A549 (cell line): ENCODE data around the gene EPN2. TPM values are rescaled to one million over a fixed set of nuclear protein-coding genes. Genes with fewer than 3 reads are reported as not detected.

ENCODE experiments used
- ATAC-seq, 2 experiments: fragments of 200-7000 bp in 1 of 2; fragments of >200 bp in 1 of 2; cut with Nextera tagmentation in 1 of 2; cut with Tn5 transposase in 1 of 2; 3 replicates each; pipeline versions ENCODE4 v1.8.0 to v1.9.1; 2018 to 2020; ENCODE audit warnings: mild to moderate bottlenecking in 1 of 2, moderate library complexity in 1 of 2
- CTCF ChIA-PET: fragments of 300-600 bp; sonication (Branson Sonifier 250); formaldehyde crosslinking; extraction: SDS; loops from one replicate; lab custom pipeline; 2021; ENCODE audit warnings: antibody characterized with exemption, inconsistent platforms; lab: Yijun Ruan, JAX
- POLR2A ChIA-PET: fragments of 350-600 bp; formaldehyde crosslinking; extraction: SDS; loops from one replicate; lab custom pipeline; 2021; ENCODE audit warnings: antibody characterized with exemption, inconsistent platforms; lab: Yijun Ruan, JAX
- DNase-seq, 2 experiments: peaks; one replicate each; pipeline versions ENCODE4 v3.0.0 to v3.0.0-alpha.2; 2011 to 2016; ENCODE audit warnings: low read depth in 1 of 2, low spot score in 1 of 2
- FAIRE-seq: peaks from 2 replicates; lab custom pipeline; 2011; peaks lifted over from hg19 to GRCh38; lab: Jason Lieb, UNC
- H3K27ac ChIP-seq, 2 experiments: fragments of >200 bp; sonication (Bioruptor Twin); formaldehyde crosslinking; 3 replicates each; pipeline ENCODE4 v1.5.1; 2016 to 2017
- H3K4me1 ChIP-seq: fragments of >200 bp; sonication (Bioruptor Twin); formaldehyde crosslinking; 3 replicates; pipeline ENCODE4 v1.6.1; 2016
- H3K4me2 ChIP-seq: fragments of >200 bp; sonication (Bioruptor Twin); formaldehyde crosslinking; 3 replicates; pipeline ENCODE4 v1.6.1; 2016
- H3K4me3 ChIP-seq: fragments of >200 bp; sonication (Bioruptor Twin); formaldehyde crosslinking; 3 replicates; pipeline ENCODE4 v1.5.1; 2016
- H3K9me3 ChIP-seq: fragments of >200 bp; sonication (Bioruptor Twin); formaldehyde crosslinking; 3 replicates; pipeline ENCODE4 v1.6.1; 2016
- BHLHE40 ChIP-seq: IDR thresholded peaks from 2 replicates; pipeline ENCODE4 v1.6.1; 2012; ENCODE audit warnings: low read depth, low read length, inconsistent platforms
- CBX2 ChIP-seq: fragments of 200-600 bp; sonication (generic); IDR thresholded peaks from 2 replicates; pipeline ENCODE4 v1.6.1; 2016; ENCODE audit warnings: low read depth, mild to moderate bottlenecking, borderline replicate concordance
- CBX8 ChIP-seq: fragments of 200-600 bp; sonication (generic); IDR thresholded peaks from 2 replicates; pipeline ENCODE4 v1.6.1; 2016
- CEBPB ChIP-seq, 2 experiments: fragments of >200 bp in 1 of 2; sonication (Bioruptor Twin) in 1 of 2; formaldehyde crosslinking in 1 of 2; IDR thresholded peaks; 2 replicates each; pipeline ENCODE4 v1.6.1; 2012 to 2016
- EHF ChIP-seq: fragments of 250-450 bp; sonication (Bioruptor Pico); IDR thresholded peaks from 2 replicates; pipeline ENCODE4 v1.5.0; 2020; ENCODE audit warnings: mild to moderate bottlenecking
- ESRRA ChIP-seq: fragments of 150-350 bp; IDR thresholded peaks from 2 replicates; pipeline ENCODE4 v1.6.1; 2014; ENCODE audit warnings: mild to moderate bottlenecking, low read length, borderline replicate concordance
- FOXS1 ChIP-seq: fragments of 250-450 bp; sonication (Bioruptor Pico); IDR thresholded peaks from 2 replicates; pipeline ENCODE4 v1.5.0; 2020; ENCODE audit warnings: mild to moderate bottlenecking, moderate library complexity
- HEYL ChIP-seq: fragments of 250-450 bp; sonication (Bioruptor Pico); IDR thresholded peaks from 2 replicates; pipeline ENCODE4 v1.8.0; 2021; ENCODE audit warnings: mild to moderate bottlenecking, moderate library complexity
- HMGXB4 ChIP-seq: fragments of 250-450 bp; sonication (Bioruptor Pico); IDR thresholded peaks from 2 replicates; pipeline ENCODE4 v1.5.0; 2021; ENCODE audit warnings: mild to moderate bottlenecking, moderate library complexity, borderline replicate concordance
- HOXB5 ChIP-seq: fragments of 250-450 bp; sonication (Bioruptor Pico); IDR thresholded peaks from 2 replicates; pipeline ENCODE4 v1.5.0; 2020; ENCODE audit warnings: mild to moderate bottlenecking, moderate library complexity
- JUNB ChIP-seq: fragments of >200 bp; sonication (Bioruptor Twin); formaldehyde crosslinking; IDR thresholded peaks from 2 replicates; pipeline ENCODE4 v1.6.1; 2016
- KDM1A ChIP-seq: fragments of 200-600 bp; sonication (generic); IDR thresholded peaks from 2 replicates; pipeline ENCODE4 v1.6.1; 2016; ENCODE audit warnings: low read depth, mild to moderate bottlenecking
- KDM5A ChIP-seq: fragments of 200-600 bp; sonication (generic); IDR thresholded peaks from 2 replicates; pipeline ENCODE4 v1.6.1; 2016; ENCODE audit warnings: antibody characterized with exemption, mild to moderate bottlenecking
- MYC ChIP-seq: IDR thresholded peaks from 2 replicates; pipeline ENCODE4 v1.6.1; 2012; ENCODE audit warnings: mild to moderate bottlenecking, inconsistent platforms, low read length, improper control_type of control experiment, borderline replicate concordance
- NPAS2 ChIP-seq: fragments of 250-450 bp; sonication (Bioruptor Pico); IDR thresholded peaks from 2 replicates; pipeline ENCODE4 v1.8.0; 2022; ENCODE audit warnings: mild to moderate bottlenecking, moderate library complexity, borderline replicate concordance
- PBX3 ChIP-seq: IDR thresholded peaks from 2 replicates; pipeline ENCODE4 v1.6.1; 2012
- POLR2AphosphoS2 ChIP-seq: conservative IDR thresholded peaks from 2 replicates; pipeline ENCODE4 v1.6.1; 2012; ENCODE audit warnings: low read length, improper control_type of control experiment, inconsistent platforms
- RFX5 ChIP-seq: fragments of 450-650 bp; IDR thresholded peaks from 2 replicates; pipeline ENCODE4 v1.7.1; 2014; ENCODE audit warnings: antibody characterized with exemption, mild to moderate bottlenecking, moderate library complexity
- SMC3 ChIP-seq: fragments of >200 bp; sonication (Bioruptor Twin); formaldehyde crosslinking; IDR thresholded peaks from 3 replicates; pipeline ENCODE4 v1.6.1; 2018; ENCODE audit warnings: inconsistent platforms
- SREBF2 ChIP-seq: fragments of 450-650 bp; IDR thresholded peaks from 2 replicates; pipeline ENCODE4 v1.6.1; 2014; ENCODE audit warnings: mild to moderate bottlenecking, moderate library complexity
- TFCP2L1 ChIP-seq: fragments of 250-450 bp; sonication (Bioruptor Pico); IDR thresholded peaks from 2 replicates; pipeline ENCODE4 v1.5.0; 2021; ENCODE audit warnings: mild to moderate bottlenecking
- ZFP36 ChIP-seq: fragments of 450-650 bp; IDR thresholded peaks from 2 replicates; pipeline ENCODE4 v1.6.1; 2014; ENCODE audit warnings: borderline replicate concordance; ENCODE audit not compliant: partially characterized antibody
- ZSCAN20 ChIP-seq: fragments of 250-450 bp; sonication (Bioruptor Pico); IDR thresholded peaks from 2 replicates; pipeline ENCODE4 v1.8.0; 2022; ENCODE audit warnings: mild to moderate bottlenecking, moderate library complexity
- WGBS: methylation state at CpG from one replicate; pipeline ENCODE4 v1.1.6; 2017; ENCODE audit errors: missing lambda C conversion rate; 5-methylcytosine and 5-hydroxymethylcytosine counted together
- polyA plus RNA-seq, 4 experiments: library from polyadenylated mRNA; depleted of rRNA in 3 of 4; stranded (reverse); fragments of >200 nt; fragmentation: RNase III in 1 of 4; extraction: RNeasy Plus Mini Kit Qiagen cat#74134 plus additional on column Dnase treatment in 1 of 4; gene quantifications; 2 replicates in 3 of 4; 3 replicates in 1 of 4; pipeline ENCODE4 v1.2.3, GENCODE V29; 2011 to 2017

Gene EPN2
- polyA plus RNA-seq, 2 of the 4 experiments (the other 2 are of a cell fraction) = 32.1 to 33.8 TPM

GRCh38 chr17:19359856-19360255 is 122.7 kb downstream of the EPN2 start:
- POLR2A ChIA-PET = interaction anchor here (1.2 kb wide), 1 partner anchor 18 kb away, joined by 3 read pairs; no protein-coding TSS in a partner anchor

GRCh38 chr17:19360772-19361171 is 123.6 kb downstream of the EPN2 start:
- DNase-seq = no peak
- no peak for FAIRE-seq
- CTCF ChIA-PET = interaction anchor here (0.7 to 14.6 kb wide), 5 partner anchors 9 to 94 kb away, joined by 3 to 362 read pairs (median 35); partner anchors contain the start of gene RNF112

More at GRCh38 chr17:19359856-19360255, 122.7 kb downstream of the EPN2 start:
- no peak for FAIRE-seq
- TF ChIP-seq SREBF2 (no peak), HOXB5 (CRISPR knock-in tag) (no peak)
- TF ChIP-seq, all 56 proteins: peak for 0
- DNase-seq (no peak), ATAC-seq (no peak)
- CTCF ChIA-PET = interaction anchor here (0.6 to 14.6 kb wide), 4 partner anchors 17 to 385 kb away, joined by 3 to 362 read pairs (median 4); no protein-coding TSS in a partner anchor
- H3K4me1 ChIP-seq = peaks cover 16% of the 10 kb centered on the region; the same call in 2 of the 3 replicates
- no peak overlapping the region for H3K4me3 ChIP-seq
- no peak overlapping the region for H3K27ac ChIP-seq
- H3K4me2 ChIP-seq = no peak overlapping the region
- no peaks in the 10 kb centered on the region for H3K9me3 ChIP-seq
- 92% methylated on average over 5 of the region's 5 CpGs for WGBS

GRCh38 chr17:19361326-19361725 is 124.2 kb downstream of the EPN2 start:
- POLR2A ChIA-PET = interaction anchor here (0.6 kb wide), 1 partner anchor 50 kb away, joined by 3 read pairs; no protein-coding TSS in a partner anchor
- ATAC-seq (no peak), FAIRE-seq (no peak), DNase-seq (no peak)
- peak overlapping the region; percentile 82 for H3K4me3 ChIP-seq
- CTCF ChIA-PET = interaction anchor here (0.6 to 14.6 kb wide), 9 partner anchors 12 to 310 kb away, joined by 3 to 362 read pairs (median 20); partner anchors contain the start of genes MAPK7 and RNF112
- H3K4me1 ChIP-seq = peaks cover 16% of the 10 kb centered on the region; the same call in 2 of the 3 replicates
- no peaks in the 10 kb centered on the region for H3K9me3 ChIP-seq
- TF ChIP-seq NPAS2 (no peak), MYC (no peak), PBX3 (no peak), ESRRA (no peak), RFX5 (no peak), POLR2AphosphoS2 (no peak), FOXS1 (CRISPR knock-in tag) (no peak), TFCP2L1 (no peak), HEYL (CRISPR knock-in tag) (no peak), SMC3 (no peak), EHF (no peak), ZFP36 (no peak), KDM5A (no peak), ZSCAN20 (CRISPR knock-in tag) (no peak), KDM1A (no peak), JUNB (no peak), CEBPB (IDR thresholded peaks at IDR 0.05) (no peak), CBX2 (no peak)
- H3K4me2 ChIP-seq = peak overlapping the region; percentile 95
- H3K27ac ChIP-seq = peak overlapping the region; percentile 94 to 96
- 86% methylated on average over 6 of the region's 6 CpGs for WGBS

More at GRCh38 chr17:19360772-19361171, 123.6 kb downstream of the EPN2 start:
- no peak overlapping the region for H3K4me3 ChIP-seq
- no peak overlapping the region for H3K4me2 ChIP-seq
- peaks cover 16% of the 10 kb centered on the region; the same call in 2 of the 3 replicates for H3K4me1 ChIP-seq
- WGBS = 93% methylated on average over 8 of the region's 8 CpGs
- H3K9me3 ChIP-seq = no peaks in the 10 kb centered on the region
- POLR2A ChIA-PET = interaction anchor here (1.2 kb wide), 1 partner anchor 17 kb away, joined by 3 read pairs; no protein-coding TSS in a partner anchor
- TF ChIP-seq KDM1A (no peak), CBX8 (no peak)
- H3K27ac ChIP-seq = no peak overlapping the region
- ATAC-seq = no peak

GRCh38 chr17:19361944-19362276 is 124.7 kb downstream of the EPN2 start:
- TF ChIP-seq BHLHE40 = no peak
- TF ChIP-seq HMGXB4 (CRISPR knock-in tag) = no peak

More at GRCh38 chr17:19361944-19362276, 124.7 kb downstream of the EPN2 start:
- DNase-seq = peak in 1 of 2 experiments; percentile 40
- Histone ChIP-seq H3K9me3 (no peaks in the 10 kb centered on the region), H3K27ac (peak overlapping the region; percentile 94 to 96), H3K4me1 (peaks cover 16% of the 10 kb centered on the region; the same call in 2 of the 3 replicates), H3K4me2 (peak overlapping the region; percentile 95), H3K4me3 (peak overlapping the region; percentile 82)
- CTCF ChIA-PET = interaction anchor here (0.6 to 14.6 kb wide), 38 partner anchors 8 to 409 kb away, joined by 3 to 362 read pairs (median 10); partner anchors contain the start of genes EPN2, MAPK7 and RNF112
- POLR2A ChIA-PET = interaction anchor here (1.6 to 2.0 kb wide), 5 partner anchors 8 to 400 kb away, joined by 5 to 32 read pairs (median 8); partner anchors contain the start of gene MAPK7
- no peak for ATAC-seq
- FAIRE-seq = no peak
- WGBS = 11% methylated on average over 16 of the region's 16 CpGs
